GM18907 (cell line): ENCODE measurements around the gene EPOP.
"Not testable (repeated sequence)": the region's sequence is repeated elsewhere in the genome, so short reads cannot be mapped to it uniquely, and the experiment has no call there.

Experiments
- ATAC-seq: cut with Tn5 transposase; IDR thresholded peaks from one replicate; pipeline ENCODE4 v1.9.1; 2021; ENCODE audit warnings: mild to moderate bottlenecking, moderate library complexity; ENCODE audit not compliant: unreplicated experiment

EPOP gene

GRCh38 chr17:38653679-38654078 is 21.1 kb downstream of the EPOP start:
- no peak for ATAC-seq

GRCh38 chr17:38653230-38653629 is 21.5 kb downstream of the EPOP start:
- ATAC-seq = no peak

GRCh38 chr17:38650653-38651173 is 24.0 kb downstream of the EPOP start:
- ATAC-seq = not testable (repeated sequence)

GRCh38 chr17:38637951-38638350 is 36.8 kb downstream of the EPOP start:
- no peak for ATAC-seq

GRCh38 chr17:38636054-38636453 is 38.7 kb downstream of the EPOP start:
- ATAC-seq = no peak

GRCh38 chr17:38632334-38632733 is 42.4 kb downstream of the EPOP start:
- ATAC-seq = no peak

GRCh38 chr17:38628441-38628840 is 46.3 kb downstream of the EPOP start:
- no peak for ATAC-seq

GRCh38 chr17:38627957-38628356 is 46.8 kb downstream of the EPOP start:
- no peak for ATAC-seq

- not testable (repeated sequence) for ATAC-seq
Observed at GRCh38 chr17:38626606-38627226, 48.0 kb downstream of the EPOP start.

GRCh38 chr17:38625482-38625881 is 49.3 kb downstream of the EPOP start:
- no peak for ATAC-seq

GRCh38 chr17:38624782-38625355 is 49.9 kb downstream of the EPOP start:
- ATAC-seq = not testable (repeated sequence)
